Activated CD8-positive, alpha-beta memory T cell treated with anti-CD3 and anti-CD28 coated beads for 48 hours (primary cell): ENCODE data around the gene ALDH5A1.
A peak's percentile ranks its signal among the peaks of the same experiment; 100 is the strongest.

Experiments
- DNase-seq, 3 experiments: peaks; one replicate each; pipeline ENCODE4 v3.0.0-alpha.2; 2020; ENCODE audit warnings: low read depth in 2 of 3, low spot score in 2 of 3

Gene ALDH5A1

GRCh38 chr6:24522228-24523176, 27.7 kb downstream of the ALDH5A1 start:
- no peak for DNase-seq

GRCh38 chr6:24524329-24524728, 29.6 kb downstream of the ALDH5A1 start:
- DNase-seq, result no peak

- no peak for DNase-seq
Measured at GRCh38 chr6:24524805-24525204, 30.0 kb downstream of the ALDH5A1 start.

- no peak for DNase-seq
Measured at GRCh38 chr6:24529985-24530384, 35.2 kb downstream of the ALDH5A1 start.

- DNase-seq, result no peak
Measured at GRCh38 chr6:24534329-24534728, 39.6 kb downstream of the ALDH5A1 start.

GRCh38 chr6:24535210-24535609, 40.4 kb downstream of the ALDH5A1 start:
- DNase-seq, result no peak

GRCh38 chr6:24536466-24536865, 41.7 kb downstream of the ALDH5A1 start:
- DNase-seq, result no peak

GRCh38 chr6:24537082-24537699, 42.4 kb downstream of the ALDH5A1 start:
- DNase-seq, result no peak

GRCh38 chr6:24537771-24538385, 43.1 kb downstream of the ALDH5A1 start:
- no peak for DNase-seq

- no peak for DNase-seq
Measured at GRCh38 chr6:24539416-24539815, 44.6 kb downstream of the ALDH5A1 start.

- no peak for DNase-seq
Measured at GRCh38 chr6:24540197-24540596, 45.4 kb downstream of the ALDH5A1 start.

GRCh38 chr6:24543683-24544082, 48.9 kb downstream of the ALDH5A1 start:
- no peak for DNase-seq

- no peak for DNase-seq
Measured at GRCh38 chr6:24545183-24545582, 50.4 kb downstream of the ALDH5A1 start.

GRCh38 chr6:24545691-24546090, 50.9 kb downstream of the ALDH5A1 start:
- no peak for DNase-seq

GRCh38 chr6:24546439-24546838, 51.7 kb downstream of the ALDH5A1 start:
- no peak for DNase-seq

GRCh38 chr6:24547243-24547642, 52.5 kb downstream of the ALDH5A1 start:
- peak; percentile 11 to 25 (median 12) for DNase-seq

- no peak for DNase-seq
Measured at GRCh38 chr6:24549158-24549557, 54.4 kb downstream of the ALDH5A1 start.

- DNase-seq, result no peak
Measured at GRCh38 chr6:24549674-24550353, 55.0 kb downstream of the ALDH5A1 start.

- no peak for DNase-seq
Measured at GRCh38 chr6:24551139-24551538, 56.4 kb downstream of the ALDH5A1 start.

- DNase-seq, result no peak
Measured at GRCh38 chr6:24554474-24554873, 59.7 kb downstream of the ALDH5A1 start.

- no peak for DNase-seq
Measured at GRCh38 chr6:24558516-24558915, 63.7 kb downstream of the ALDH5A1 start.
